ENCODE measurements around the gene ATP6V1D.
"Not testable (repeated sequence)": the region's sequence is repeated elsewhere in the genome, so short reads cannot be mapped to it uniquely, and the experiment has no call there.

The ATP6V1D gene

DNA sequence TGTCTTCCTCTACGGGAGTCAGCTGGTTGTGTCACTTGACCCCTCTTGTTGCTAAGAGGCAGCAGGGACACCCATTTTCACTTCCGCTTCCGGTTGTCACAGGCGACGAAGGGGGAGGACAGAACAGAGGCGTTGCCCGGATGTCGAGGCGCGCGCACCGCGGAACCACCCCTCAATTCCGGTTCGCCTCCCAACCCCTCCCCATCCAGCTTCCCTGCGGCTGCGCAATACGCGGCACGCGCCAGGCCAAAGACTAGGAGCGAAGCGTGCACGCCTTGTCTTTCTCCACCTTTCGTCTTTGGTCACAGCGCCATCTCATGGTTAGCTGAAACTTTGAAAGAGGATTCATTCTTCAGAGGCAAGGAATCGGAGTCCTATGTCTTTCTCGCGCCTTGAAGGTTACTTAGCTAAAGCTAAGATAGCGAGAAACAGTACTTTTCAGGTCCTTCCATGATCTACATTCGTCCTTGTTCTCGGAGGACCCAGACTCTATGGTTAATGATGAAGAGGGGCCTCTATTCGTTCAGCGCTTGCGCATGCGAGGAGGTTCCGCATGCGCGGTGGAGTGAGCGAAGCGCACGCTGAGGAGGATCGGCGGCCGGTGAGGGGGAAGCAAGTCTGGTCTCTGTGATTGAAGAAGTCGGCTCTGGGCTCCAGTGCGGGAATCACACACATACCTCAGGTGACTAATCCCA lies at the start of gene ATP6V1D, which contains the start of gene EIF2S1:
Gene ATP6V1D, minus strand, starts transcription at position 30 of the 695 bp plus-strand sequence. CDS start 106 bp downstream, outside the sequence.
Gene EIF2S1, plus strand, starts transcription at position 554 of the 695 bp plus-strand sequence. CDS start 4,440 bp downstream, outside the sequence.
- peak; percentile 96 for DNase-seq

GRCh38 chr14:67408122-67408801 lies 48.7 kb upstream of the ATP6V1D start:
- not testable (repeated sequence) for DNase-seq

GRCh38 chr14:67405771-67406170 lies 46.2 kb upstream of the ATP6V1D start:
- no peak for DNase-seq

DNA sequence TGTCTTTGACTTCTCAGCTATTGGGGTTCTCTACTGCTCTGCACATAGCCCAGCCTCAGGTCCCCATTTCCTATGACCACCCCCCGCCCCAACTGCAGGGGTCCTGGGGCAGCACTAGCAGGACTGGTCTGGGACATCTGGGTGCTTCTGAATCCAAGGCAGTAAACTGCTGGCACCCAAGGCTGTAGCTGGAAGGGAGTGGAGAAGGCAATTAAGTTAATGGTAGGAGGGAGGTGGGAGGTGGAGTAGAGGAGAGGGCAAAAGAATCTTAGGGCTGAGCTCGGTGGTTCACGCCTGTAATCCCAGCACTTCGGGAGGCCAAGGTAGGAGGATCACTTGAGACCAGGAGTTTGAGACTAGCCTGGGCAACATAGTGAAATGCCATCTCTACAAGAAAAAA lies 40.8 kb upstream of the ATP6V1D start:
- no peak for DNase-seq

- DNase-seq = no peak
These were observed 37.9 kb upstream of the ATP6V1D start for GRCh38 chr14:67397536-67397935.

- DNase-seq = no peak
These were observed 36.9 kb upstream of the ATP6V1D start for GRCh38 chr14:67396381-67396970.

DNA sequence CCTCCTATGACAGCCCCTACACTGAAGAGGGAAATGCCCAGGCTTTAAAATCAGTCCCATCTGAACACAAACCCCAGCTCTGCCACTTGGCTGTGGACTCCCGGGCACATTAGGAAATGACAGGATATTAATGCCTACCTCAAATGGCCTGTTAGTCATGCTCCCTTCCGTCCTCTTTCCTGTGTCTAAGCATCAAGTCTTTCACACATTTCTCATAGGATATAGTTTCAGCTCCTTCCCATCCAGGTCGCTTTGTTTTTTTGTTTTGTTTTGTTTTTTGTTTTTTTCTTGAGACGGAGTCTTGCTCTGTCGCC lies 36.2 kb upstream of the ATP6V1D start:
- DNase-seq = no peak

GRCh38 chr14:67395086-67395875 lies 35.7 kb upstream of the ATP6V1D start:
- DNase-seq = no peak

DNA sequence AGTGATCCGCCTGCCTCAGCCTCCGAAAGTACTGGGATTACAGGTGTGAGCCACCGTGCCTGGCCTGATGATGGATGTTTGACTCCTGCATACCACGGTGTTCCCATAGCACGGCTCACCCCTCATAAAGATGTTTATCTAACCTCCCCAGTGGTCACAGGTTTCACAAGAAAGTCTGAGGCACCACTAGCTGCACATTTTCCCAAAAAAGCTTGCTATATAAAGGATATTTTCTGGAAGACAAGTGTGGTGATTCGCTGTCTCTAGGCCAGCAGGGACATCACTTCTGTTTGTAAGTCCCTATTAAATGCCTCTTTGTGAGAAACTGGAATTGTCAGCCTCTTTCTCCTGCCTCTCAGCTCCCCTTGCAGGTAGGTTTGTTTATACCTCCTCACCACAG lies 34.1 kb upstream of the ATP6V1D start:
- no peak for DNase-seq

GRCh38 chr14:67392800-67393199 lies 33.2 kb upstream of the ATP6V1D start:
- no peak for DNase-seq

GRCh38 chr14:67392123-67392522 lies 32.5 kb upstream of the ATP6V1D start:
- DNase-seq = no peak

DNA sequence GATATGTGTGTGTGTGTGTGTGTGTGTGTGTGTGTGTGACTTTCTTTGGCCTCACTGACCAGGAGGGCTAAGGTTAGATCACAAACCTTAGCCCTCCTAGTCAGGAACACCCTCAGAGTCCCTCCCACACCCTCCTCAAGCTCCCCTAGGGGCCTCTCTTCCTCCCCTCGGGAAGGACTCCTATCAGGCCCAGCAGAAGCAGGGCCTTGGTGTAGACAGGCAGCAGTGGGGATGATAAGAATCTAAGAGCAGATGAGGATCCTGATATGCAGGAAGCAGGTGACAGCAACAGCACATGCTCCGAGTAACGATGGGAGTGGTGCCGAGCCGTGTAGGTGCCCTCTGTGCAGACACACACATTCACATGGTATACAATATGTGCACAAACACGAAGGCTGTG lies 31.7 kb upstream of the ATP6V1D start:
- DNase-seq = no peak

- no peak for DNase-seq
These were observed 30.4 kb upstream of the ATP6V1D start for GRCh38 chr14:67389811-67390534.

- no peak for DNase-seq
These were observed 29.7 kb upstream of the ATP6V1D start for GRCh38 chr14:67389275-67389674.

- no peak for DNase-seq
These were observed 27.6 kb upstream of the ATP6V1D start for GRCh38 chr14:67387195-67387594.

DNA sequence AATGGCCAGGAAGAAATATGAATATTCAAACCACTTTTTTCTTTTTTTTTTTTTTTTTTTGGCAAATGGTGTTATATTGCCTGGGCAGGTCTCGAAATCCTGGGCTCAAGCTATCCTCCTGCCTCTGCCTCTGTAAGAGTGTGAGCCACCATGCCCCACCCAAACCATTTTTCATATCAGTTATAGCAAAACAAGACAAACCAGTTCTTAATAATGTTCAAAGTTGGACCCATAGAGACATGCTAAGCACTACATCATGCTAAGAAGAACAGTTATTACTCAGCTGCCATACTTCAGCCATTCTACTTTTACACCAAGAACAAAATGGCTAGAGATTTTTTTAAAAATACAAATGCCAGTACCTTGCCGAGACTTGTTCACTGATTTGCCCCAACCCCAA lies 26.0 kb upstream of the ATP6V1D start:
- no peak for DNase-seq

DNA sequence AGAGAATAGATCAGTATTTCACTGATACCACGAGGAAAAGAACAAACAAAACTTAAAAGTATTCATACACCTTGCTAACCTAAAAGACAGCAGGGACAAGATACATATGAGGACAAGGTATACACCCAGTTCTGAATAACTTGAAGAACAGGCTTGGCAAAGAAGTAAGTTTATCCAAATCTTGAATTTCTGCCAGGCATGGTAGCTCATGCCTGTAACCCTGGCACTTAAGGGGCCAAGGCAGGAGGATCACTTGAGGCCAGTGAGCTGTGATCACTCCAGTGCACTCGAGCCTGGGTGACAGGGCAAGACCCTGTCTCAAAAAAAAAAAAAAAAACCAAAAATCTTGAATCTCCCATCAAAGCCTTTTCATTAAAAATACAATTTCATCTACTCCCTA lies 25.5 kb upstream of the ATP6V1D start:
- DNase-seq = no peak

DNA sequence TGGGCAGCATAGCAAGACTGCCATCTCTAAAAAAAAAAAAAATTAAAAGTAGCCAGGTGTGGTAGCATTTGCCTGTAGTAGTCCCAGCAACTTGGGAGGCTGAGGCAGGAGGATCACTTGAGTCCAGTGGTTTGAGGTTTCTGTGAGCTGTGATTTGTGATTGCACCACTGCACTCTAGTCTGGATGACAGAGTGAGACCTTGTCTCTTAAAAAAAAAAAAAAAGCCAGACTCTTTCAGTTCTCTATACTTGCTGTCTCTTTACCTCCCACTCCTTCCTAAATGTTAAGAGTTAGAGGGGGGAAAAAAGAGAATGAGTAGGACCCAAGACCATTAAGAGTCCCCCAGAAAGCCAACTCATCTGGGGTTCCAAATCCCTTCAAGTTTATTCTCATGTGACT lies 18.3 kb upstream of the ATP6V1D start:
- DNase-seq = no peak

DNA sequence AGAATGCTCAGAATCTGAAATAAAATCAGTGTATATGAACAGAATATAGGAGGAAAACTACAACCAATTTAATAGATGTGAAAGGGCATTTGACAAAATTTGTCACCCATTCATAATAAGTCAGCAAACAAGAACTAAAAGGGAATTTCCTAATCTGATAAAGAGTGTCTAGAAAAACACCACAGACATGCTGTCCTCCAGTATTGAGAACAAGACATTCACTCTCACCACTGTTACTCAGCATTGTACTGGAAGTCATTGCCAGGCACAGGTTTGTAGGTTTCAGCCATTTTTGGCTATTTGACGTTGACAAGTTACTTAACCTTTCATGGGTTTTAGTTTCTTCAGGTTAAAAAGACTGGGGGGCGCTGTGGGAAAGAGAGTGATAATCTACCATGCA lies 13.7 kb upstream of the ATP6V1D start:
- no peak for DNase-seq

GRCh38 chr14:67372833-67373232 lies 13.2 kb upstream of the ATP6V1D start:
- DNase-seq = no peak

- DNase-seq = no peak
These were observed 11.9 kb upstream of the ATP6V1D start for GRCh38 chr14:67371247-67372148.

DNA sequence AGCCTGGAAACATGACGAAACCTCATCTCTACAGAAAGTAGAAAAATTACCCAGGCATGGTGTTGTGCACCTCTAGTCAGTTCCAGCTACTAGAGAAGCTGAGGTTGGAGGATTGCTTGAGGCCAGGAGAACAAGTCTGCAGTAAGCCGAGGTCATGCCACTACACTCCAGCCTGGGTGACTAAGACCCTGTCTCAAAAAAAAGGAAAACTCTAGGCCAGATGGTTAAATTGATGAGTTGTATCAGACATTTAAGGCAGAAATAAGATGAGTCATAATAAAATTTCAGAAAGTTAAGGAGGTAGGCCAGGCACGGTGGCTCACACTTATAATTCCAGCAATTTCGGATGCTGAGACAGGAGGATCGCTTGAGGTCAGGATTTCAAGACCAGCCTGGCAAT lies 11.2 kb upstream of the ATP6V1D start:
- no peak for DNase-seq

All from NCI-H1436 treated with DMSO at 0.1 percent for 48 hours (cell line).